Panc1 (cell line): Measurements from ENCODE around the gene CCDC32.

Experiments used
- CTCF ChIP-seq: fragments of 450-650 bp; IDR thresholded peaks from 2 replicates; pipeline ENCODE4 v1.5.1; 2017; ENCODE audit warnings: mild to moderate bottlenecking
- POLR2AphosphoS5 ChIP-seq: IDR thresholded peaks from 2 replicates; pipeline ENCODE4 v1.6.1; 2012; ENCODE audit warnings: mild to moderate bottlenecking, low read depth, low read length, moderate library complexity
- REST ChIP-seq, 2 experiments: IDR thresholded peaks; 2 replicates each; pipeline ENCODE4 v1.6.1; 2011 to 2012; ENCODE audit warnings: low read depth in 2 of 2, control low read depth in 1 of 2, low read length in 1 of 2, mild to moderate bottlenecking in 1 of 2, moderate library complexity in 1 of 2; ENCODE audit not compliant: insufficient read depth in 1 of 2
- SIN3A ChIP-seq: IDR thresholded peaks from 2 replicates; pipeline ENCODE4 v1.6.1; 2012; ENCODE audit warnings: low read depth, mild to moderate bottlenecking, low read length, moderate library complexity, borderline replicate concordance; ENCODE audit not compliant: insufficient read depth
- TCF7L2 ChIP-seq: IDR thresholded peaks from 2 replicates; pipeline ENCODE4 v1.6.1; 2011; ENCODE audit warnings: mild to moderate bottlenecking, low read depth, low read length, inconsistent platforms

- no peak for TF ChIP-seq CTCF
- no peak for TF ChIP-seq POLR2AphosphoS5
- no peak for TF ChIP-seq REST (IDR thresholded peaks at IDR 0.05; ENCODE audit: insufficient read depth in 1 of 2, low read depth in 2 of 2, low read length in 1 of 2)
- TF ChIP-seq TCF7L2: no peak
- TF ChIP-seq SIN3A: no peak
Observed at GRCh38 chr15:40545457-40545856, 19.4 kb downstream of the CCDC32 start.
